Omental fat pad (tissue), 4 donors: ENCODE data around the gene CEP85. TPM values are rescaled to one million over a fixed set of nuclear protein-coding genes. Genes with fewer than 3 reads are reported as not detected.
"Not testable (repeated sequence)": the region's sequence is repeated elsewhere in the genome, so short reads cannot be mapped to it uniquely, and the experiment has no call there.

Experiments
- ATAC-seq: fragments of 150-250 bp; one replicate; pipeline ENCODE4 v1.9.1; 2016; ENCODE audit warnings: mild to moderate bottlenecking, moderate library complexity; ENCODE audit not compliant: low FRiP score
- DNase-seq: peaks from one replicate; pipeline ENCODE4 v3.0.0-alpha.2; 2019; ENCODE audit warnings: low spot score
- CTCF ChIP-seq, 3 donors: fragments of 450-650 bp; IDR thresholded peaks; one replicate each; pipeline ENCODE4 v1.5.1; 2016 to 2017; ENCODE audit warnings: antibody characterized with exemption in 3 of 3, mild to moderate bottlenecking in 3 of 3, moderate library complexity in 2 of 3
- total RNA-seq, 4 donors: library from RNA; depleted of rRNA; stranded (reverse); fragments of >200 nt; gene quantifications; one replicate each; pipeline ENCODE4 v1.1.0, GENCODE V29; 2016

The CEP85 gene
- total RNA-seq, 4 donors from 2014 or later = 4.3 to 6.1 (median 5.3) TPM

GRCh38 chr1:26290122-26290881, 56.3 kb downstream of the CEP85 start:
- DNase-seq = no peak
- no peak for ATAC-seq
- no peak for TF ChIP-seq CTCF (IDR thresholded peaks at IDR 0.05)

GRCh38 chr1:26290882-26291261, 56.9 kb downstream of the CEP85 start:
- TF ChIP-seq CTCF (IDR thresholded peaks at IDR 0.05) = no peak
- DNase-seq = no peak
- ATAC-seq = no peak

GRCh38 chr1:26291433-26291832, 57.4 kb downstream of the CEP85 start:
- TF ChIP-seq CTCF (IDR thresholded peaks at IDR 0.05) = no peak
- ATAC-seq (no peak), DNase-seq (no peak)

GRCh38 chr1:26291939-26292338, 57.9 kb downstream of the CEP85 start:
- TF ChIP-seq CTCF (IDR thresholded peaks at IDR 0.05) = no peak
- no peak for DNase-seq
- ATAC-seq = no peak

GRCh38 chr1:26292735-26293134, 58.7 kb downstream of the CEP85 start:
- not testable (repeated sequence) for ATAC-seq

GRCh38 chr1:26293911-26294463, 60.0 kb downstream of the CEP85 start:
- ATAC-seq (no peak), DNase-seq (no peak)
- no peak for TF ChIP-seq CTCF (IDR thresholded peaks at IDR 0.05)

More at GRCh38 chr1:26292735-26293134, 58.7 kb downstream of the CEP85 start:
- not testable (repeated sequence) for DNase-seq

GRCh38 chr1:26295194-26296138, 61.5 kb downstream of the CEP85 start:
- ATAC-seq = no peak
- DNase-seq = no peak
- no peak for TF ChIP-seq CTCF (IDR thresholded peaks at IDR 0.05)
